Germinal center (tissue), 1 donor: ENCODE measurements around the gene MACROD1.

Experiments used
- DNase-seq: peaks from one replicate; pipeline ENCODE4 v3.0.0; 2012; ENCODE audit warnings: mixed read lengths, low spot score

MACROD1 gene

GRCh38 chr11:64152841-64153691 lies 12.8 kb downstream of the MACROD1 start:
- peak; percentile 92 for DNase-seq

- no peak for DNase-seq
Measured at GRCh38 chr11:64151337-64151736, 14.6 kb downstream of the MACROD1 start.

GRCh38 chr11:64150481-64151239 lies 15.3 kb downstream of the MACROD1 start:
- DNase-seq = no peak

- no peak for DNase-seq
Measured at GRCh38 chr11:64150051-64150450, 15.9 kb downstream of the MACROD1 start.

GRCh38 chr11:64148917-64149617 lies 16.8 kb downstream of the MACROD1 start:
- DNase-seq = no peak

- DNase-seq = peak; percentile 79
Measured at GRCh38 chr11:64148226-64148916, 17.5 kb downstream of the MACROD1 start.

- peak; percentile 79 for DNase-seq
Measured at GRCh38 chr11:64146036-64146955, 19.6 kb downstream of the MACROD1 start.

GRCh38 chr11:64144587-64145472 lies 21.1 kb downstream of the MACROD1 start:
- no peak for DNase-seq

GRCh38 chr11:64141081-64141783 lies 24.7 kb downstream of the MACROD1 start:
- no peak for DNase-seq

- no peak for DNase-seq
Measured at GRCh38 chr11:64140082-64140481, 25.8 kb downstream of the MACROD1 start.

- DNase-seq = no peak
Measured at GRCh38 chr11:64139049-64139448, 26.9 kb downstream of the MACROD1 start.

GRCh38 chr11:64138398-64138797 lies 27.5 kb downstream of the MACROD1 start:
- DNase-seq = no peak

- DNase-seq = no peak
Measured at GRCh38 chr11:64136765-64137441, 29.0 kb downstream of the MACROD1 start.

GRCh38 chr11:64135711-64136110 lies 30.2 kb downstream of the MACROD1 start:
- no peak for DNase-seq

- DNase-seq = no peak
Measured at GRCh38 chr11:64134963-64135362, 30.9 kb downstream of the MACROD1 start.

GRCh38 chr11:64132982-64133705 lies 32.8 kb downstream of the MACROD1 start:
- DNase-seq = no peak

GRCh38 chr11:64132191-64132771 lies 33.6 kb downstream of the MACROD1 start:
- DNase-seq = no peak
